HCT116 (cell line): Measurements from ENCODE around the gene TBC1D22B. TPM values are rescaled to one million over a fixed set of nuclear protein-coding genes. Genes with fewer than 3 reads are reported as not detected.

Experiments
- ATAC-seq: fragments of 200-7000 bp; cut with Tn5 transposase; 2 replicates; pipeline ENCODE4 v1.9.1; 2020; ENCODE audit warnings: mild to moderate bottlenecking, moderate library complexity
- BruUV-seq: library from RNA; stranded (reverse); fragments of 400-500 nt; replicated peaks from 2 replicates; lab custom pipeline; 2021; lab: Mats Ljungman, UMichigan
- CTCF ChIA-PET: fragments of 300-600 bp; sonication (Branson Sonifier 250); formaldehyde crosslinking; loops from one replicate; lab custom pipeline; 2021; ENCODE audit warnings: antibody characterized with exemption; lab: Charles Lee
- POLR2A ChIA-PET: fragments of 300-600, 350-600 bp; sonication (Branson Sonifier 250); formaldehyde crosslinking; loops from one replicate; lab custom pipeline; 2021; ENCODE audit warnings: antibody characterized with exemption; lab: Charles Lee
- RAD21 ChIA-PET, 2 experiments: fragments of 300-600 bp; sonication (Branson Sonifier 250); formaldehyde crosslinking; loops; one replicate each; lab custom pipeline; 2023; ENCODE audit warnings: low total read pairs in 2 of 2; ENCODE audit not compliant: uncharacterized antibody in 2 of 2, unreplicated experiment in 2 of 2, low non-redundant PET in 1 of 2; lab: Charles Lee
- DNase-seq: peaks from one replicate; pipeline ENCODE4 v3.0.0-alpha.2; 2010; ENCODE audit warnings: low read depth, low spot score
- H2AFZ ChIP-seq: fragments of 200-600 bp; shearing (Covaris generic), sonication (generic); 2 replicates; pipeline ENCODE4 v1.6.1; 2017; ENCODE audit warnings: low read depth, mixed run types, mixed read lengths, antibody characterized with exemption, low read length; ENCODE audit not compliant: poor library complexity, severe bottlenecking
- H3K27ac ChIP-seq: 2 replicates; pipeline ENCODE4 v1.5.1; 2012; ENCODE audit warnings: low read depth, low read length
- H3K27me3 ChIP-seq: fragments of 200-600 bp; sonication (generic); 2 replicates; pipeline ENCODE4 v1.6.1; 2016; ENCODE audit warnings: mixed run types, low read length, mixed read lengths; ENCODE audit not compliant: insufficient read depth
- H3K36me3 ChIP-seq, 2 experiments: fragments of 200-500 bp in 1 of 2; fragments of 200-600 bp in 1 of 2; sonication (Bioruptor generic) in 1 of 2; sonication (generic) in 1 of 2; 2 replicates each; pipeline versions ENCODE4 v1.5.1 to v1.6.1; 2014 to 2016; ENCODE audit warnings: low read length in 2 of 2, inconsistent platforms in 1 of 2, mixed read lengths in 1 of 2, mixed run types in 1 of 2; ENCODE audit not compliant: insufficient read depth in 2 of 2, control insufficient read depth in 1 of 2
- H3K4me1 ChIP-seq, 2 experiments: fragments of 200-600 bp in 1 of 2; sonication (generic) in 1 of 2; 2 replicates each; pipeline versions ENCODE4 v1.5.1 to v1.6.1; 2012 to 2017; ENCODE audit warnings: low read length in 2 of 2, inconsistent platforms in 1 of 2, mild to moderate bottlenecking in 1 of 2, mixed read lengths in 1 of 2, mixed run types in 1 of 2, moderate library complexity in 1 of 2; ENCODE audit not compliant: insufficient read depth in 2 of 2, control insufficient read depth in 1 of 2
- H3K4me2 ChIP-seq: fragments of 200-600 bp; sonication (generic); 2 replicates; pipeline ENCODE4 v1.6.1; 2017; ENCODE audit warnings: mixed run types, low read length, mixed read lengths
- H3K4me3 ChIP-seq, 2 experiments: fragments of 200-600 bp in 1 of 2; sonication (generic) in 1 of 2; replicated peaks in 1 of 2; 2 replicates each; pipeline ENCODE4 v1.5.1; 2011 to 2016; ENCODE audit warnings: low read length in 2 of 2, control low read depth in 1 of 2, low read depth in 1 of 2, mild to moderate bottlenecking in 1 of 2, mixed read lengths in 1 of 2, mixed run types in 1 of 2
- H3K79me2 ChIP-seq: fragments of 200-600 bp; sonication (generic); 2 replicates; pipeline ENCODE4 v1.6.1; 2017; ENCODE audit warnings: mild to moderate bottlenecking, mixed run types, low read length, moderate library complexity, mixed read lengths; ENCODE audit not compliant: insufficient read depth
- H3K9ac ChIP-seq: fragments of 200-600 bp; sonication (generic); 2 replicates; pipeline ENCODE4 v1.6.1; 2016; ENCODE audit warnings: low read length, mixed read lengths
- H3K9me2 ChIP-seq: fragments of 200-600 bp; sonication (generic), shearing (Covaris generic); 2 replicates; pipeline ENCODE4 v1.6.1; 2017; ENCODE audit warnings: mixed run types, mild to moderate bottlenecking, moderate library complexity; ENCODE audit not compliant: insufficient read depth
- H3K9me3 ChIP-seq, 2 experiments: fragments of 200-500 bp in 1 of 2; fragments of 200-600 bp in 1 of 2; sonication (Bioruptor generic) in 1 of 2; sonication (generic) in 1 of 2; 2 replicates each; pipeline ENCODE4 v1.6.1; 2014 to 2017; ENCODE audit warnings: low read length in 2 of 2, mixed read lengths in 2 of 2, inconsistent platforms in 1 of 2, low read depth in 1 of 2, mild to moderate bottlenecking in 1 of 2, mixed run types in 1 of 2, moderate library complexity in 1 of 2; ENCODE audit not compliant: control insufficient read depth in 1 of 2, insufficient read depth in 1 of 2
- H4K20me1 ChIP-seq: fragments of 200-600 bp; sonication (generic), shearing (Covaris generic); 2 replicates; pipeline ENCODE4 v1.6.1; 2017; ENCODE audit warnings: mixed run types, mild to moderate bottlenecking, moderate library complexity; ENCODE audit not compliant: insufficient read depth
- CBX3 ChIP-seq: IDR thresholded peaks from 2 replicates; pipeline ENCODE4 v1.6.1; 2012; ENCODE audit warnings: low read depth
- ELF1 ChIP-seq: IDR thresholded peaks from 2 replicates; pipeline ENCODE4 v1.6.1; 2012; ENCODE audit warnings: low read depth, borderline replicate concordance
- EZH2 ChIP-seq: fragments of 200-600 bp; sonication (generic); IDR thresholded peaks from 2 replicates; pipeline ENCODE4 v1.6.1; 2017; ENCODE audit warnings: antibody characterized with exemption, mixed run types
- FOSL1 ChIP-seq: IDR thresholded peaks from 2 replicates; pipeline ENCODE4 v1.6.1; 2012; ENCODE audit warnings: low read depth
- JUND ChIP-seq: IDR thresholded peaks from 2 replicates; pipeline ENCODE4 v1.6.1; 2012
- MAX ChIP-seq: IDR thresholded peaks from 2 replicates; pipeline ENCODE4 v1.6.1; 2012
- POLR2AphosphoS5 ChIP-seq: IDR thresholded peaks from 2 replicates; pipeline ENCODE4 v1.6.1; 2011; ENCODE audit warnings: mild to moderate bottlenecking, low read depth, low read length, moderate library complexity
- RAD21 ChIP-seq: IDR thresholded peaks from 2 replicates; pipeline ENCODE4 v1.6.1; 2012; ENCODE audit warnings: low read depth, mild to moderate bottlenecking
- REST ChIP-seq: IDR thresholded peaks from 2 replicates; pipeline ENCODE4 v1.6.1; 2012; ENCODE audit warnings: low read depth
- ZFX ChIP-seq: fragments of 450-650 bp; IDR thresholded peaks from 2 replicates; pipeline ENCODE4 v1.6.1; 2017
- intact Hi-C: fragments of 100-400 bp; cut with micrococcal nuclease; formaldehyde crosslinking; loops from 2 replicates; pipeline ENCODE4 v1.10.0; 2022
- total RNA-seq: library from RNA; stranded (reverse); gene quantifications from one replicate; pipeline ENCODE4 v1.2.1, GENCODE V29; 2021; ENCODE audit not compliant: unreplicated experiment

The TBC1D22B gene
- total RNA-seq, 1 experiment from 2014 or later = 9.1 TPM

GRCh38 chr6:37371154-37372083, 113.8 kb downstream of the TBC1D22B start:
- DNase-seq = no peak
- Histone ChIP-seq H3K4me1 (no peaks in the 10 kb centered on the region), H3K9me3 (no peaks in the 10 kb centered on the region), H3K9ac (no peak overlapping the region), H3K27me3 (no peaks in the 10 kb centered on the region), H3K9me2 (no peaks in the 10 kb centered on the region), H3K4me3 (no peak overlapping the region), H2AFZ (no peak overlapping the region), H3K79me2 (peaks cover 10% of the 10 kb centered on the region; the same call in 1 of the 2 replicates), H3K36me3 (peaks cover 19 to 28% of the 10 kb centered on the region in 2 experiments; a peak in 3 of 4 replicates), H3K27ac (no peak overlapping the region), H4K20me1 (no peaks in the 10 kb centered on the region), H3K4me2 (no peak overlapping the region)
- TF ChIP-seq FOSL1 (no peak), ZFX (no peak), REST (no peak), RAD21 (no peak), MAX (no peak), CBX3 (no peak), POLR2AphosphoS5 (no peak), EZH2 (no peak), JUND (no peak), ELF1 (no peak)
- ChIA-PET POLR2A (interaction anchor here (0.9 kb wide), 1 partner anchor 17 kb away, joined by 3 read pairs; no protein-coding TSS in a partner anchor), RAD21 (no interaction called here), CTCF (interaction anchor here (1.6 kb wide), 1 partner anchor 12 kb away, joined by 7 read pairs; no protein-coding TSS in a partner anchor)
- no TSS peak for BruUV-seq
- no peak for ATAC-seq
- intact Hi-C loops = no loop called here
